HepG2 (cell line): ENCODE data around the gene TOPBP1. TPM values are rescaled to one million over a fixed set of nuclear protein-coding genes. Genes with fewer than 3 reads are reported as not detected.

Experiments used
- ELF4 ChIP-seq: sonication (generic); formaldehyde crosslinking; IDR thresholded peaks from 2 replicates; pipeline ENCODE4 v1.5.0; 2020; ENCODE audit warnings: missing genetic modification reagents, mild to moderate bottlenecking, moderate library complexity, borderline replicate concordance
- FLYWCH1 ChIP-seq: sonication (generic); formaldehyde crosslinking; IDR thresholded peaks from 2 replicates; pipeline ENCODE4 v1.8.1; 2023; ENCODE audit warnings: mild to moderate bottlenecking, missing genetic modification reagents
- HHEX ChIP-seq: IDR thresholded peaks from 2 replicates; pipeline ENCODE4 v1.6.1; 2016; ENCODE audit warnings: control low read depth
- KDM1A ChIP-seq: IDR thresholded peaks from 2 replicates; pipeline ENCODE4 v1.6.1; 2016; ENCODE audit warnings: missing compliant biosample characterization
- MAFG ChIP-seq: sonication (generic); formaldehyde crosslinking; IDR thresholded peaks from 2 replicates; pipeline ENCODE4 v1.5.1; 2020; ENCODE audit warnings: mild to moderate bottlenecking, missing genetic modification reagents
- MLXIP ChIP-seq: sonication (generic); formaldehyde crosslinking; IDR thresholded peaks from 2 replicates; pipeline ENCODE4 v1.9.0; 2021; ENCODE audit warnings: missing genetic modification reagents, borderline replicate concordance
- NFYC ChIP-seq: IDR thresholded peaks from 2 replicates; pipeline ENCODE4 v1.6.1; 2016; ENCODE audit warnings: missing genetic modification reagents, missing compliant biosample characterization
- SIN3B ChIP-seq: fragments of 150-350 bp; IDR thresholded peaks from 2 replicates; pipeline ENCODE4 v1.6.1; 2014; ENCODE audit warnings: low read length
- SNAI1 ChIP-seq: sonication (generic); formaldehyde crosslinking; IDR thresholded peaks from 2 replicates; pipeline ENCODE4 v1.5.0; 2020; ENCODE audit warnings: mild to moderate bottlenecking, missing genetic modification reagents, borderline replicate concordance
- ZKSCAN1 ChIP-seq: fragments of 150-350 bp; IDR thresholded peaks from 2 replicates; pipeline ENCODE4 v1.6.1; 2014; ENCODE audit warnings: low read length
- ZKSCAN8 ChIP-seq: IDR thresholded peaks from 2 replicates; pipeline ENCODE4 v1.6.1; 2016; ENCODE audit warnings: borderline replicate concordance, missing genetic modification reagents, missing compliant biosample characterization
- ZNF12 ChIP-seq: sonication (generic); formaldehyde crosslinking; IDR thresholded peaks from 2 replicates; pipeline ENCODE4 v1.5.0; 2020; ENCODE audit warnings: missing genetic modification reagents
- ZNF142 ChIP-seq: sonication (generic); formaldehyde crosslinking; IDR thresholded peaks from 2 replicates; pipeline ENCODE4 v1.4.0; 2020; ENCODE audit warnings: missing genetic modification reagents
- ZNF280B ChIP-seq: sonication (generic); formaldehyde crosslinking; IDR thresholded peaks from 2 replicates; pipeline ENCODE4 v1.5.0; 2020; ENCODE audit warnings: missing genetic modification reagents, mild to moderate bottlenecking, borderline replicate concordance
- ZNF687 ChIP-seq: sonication (generic); formaldehyde crosslinking; IDR thresholded peaks from 2 replicates; pipeline ENCODE4 v1.5.1; 2020; ENCODE audit warnings: mild to moderate bottlenecking, missing genetic modification reagents, moderate library complexity
- polyA plus RNA-seq, 8 experiments: library from polyadenylated mRNA; depleted of rRNA in 3 of 8; stranded (reverse) in 7 of 8; unstranded in 1 of 8; fragments of >200 nt; fragmentation: Illumina TruSeq in 4 of 8; extraction: Trizol in 4 of 8; gene quantifications; 2 replicates each; pipeline versions ENCODE4 v1.2.1 to v1.2.3, GENCODE V29; 2011 to 2016; ENCODE audit warnings: low read depth in 4 of 8, missing spikeins in 1 of 8, mixed read lengths in 1 of 8; ENCODE audit not compliant: insufficient read depth in 1 of 8
- total RNA-seq, 5 experiments: library from RNA; depleted of rRNA; stranded (reverse); fragments of >200 nt; fragmentation: Illumina TruSeq; extraction: Trizol; gene quantifications; 2 replicates each; pipeline ENCODE4 v1.2.3, GENCODE V29; 2016; ENCODE audit warnings: low read depth in 1 of 5

The TOPBP1 gene
- total and polyA plus RNA-seq, 2 of the 13 experiments (the other 11 are each of a cell fraction or from before 2014, with no cell fraction given), result 24.3 to 42.9 TPM

GRCh38 chr3:133676336-133677118, 14.8 kb upstream of the TOPBP1 start (continued):
- no peak for TF ChIP-seq MLXIP (CRISPR knock-in tag)
- TF ChIP-seq ZNF687 (CRISPR knock-in tag), result peak; percentile 81
- no peak for TF ChIP-seq ZNF142 (CRISPR knock-in tag)
- TF ChIP-seq FLYWCH1 (CRISPR knock-in tag), result no peak
- TF ChIP-seq ZKSCAN1, result no peak
- no peak for TF ChIP-seq ZKSCAN8
- no peak for TF ChIP-seq ZNF12 (CRISPR knock-in tag)
- no peak for TF ChIP-seq SNAI1 (CRISPR knock-in tag)
- no peak for TF ChIP-seq MAFG (CRISPR knock-in tag)
- TF ChIP-seq KDM1A (CRISPR knock-in tag), result peak; percentile 5; the same call in 1 of the 2 replicates
- TF ChIP-seq NFYC (CRISPR knock-in tag), result no peak
- TF ChIP-seq HHEX (CRISPR knock-in tag), result no peak
- no peak for TF ChIP-seq ELF4 (CRISPR knock-in tag)
- TF ChIP-seq ZNF280B (CRISPR knock-in tag), result no peak
- no peak for TF ChIP-seq SIN3B
